GM12875 (cell line): ENCODE data around the gene COPS2.

Experiments used
- H3K4me3 ChIP-seq: one replicate; pipeline ENCODE4 v1.5.1; 2011; ENCODE audit warnings: low read depth, low read length, control low read depth
- TF ChIP-seq, protein P1 (sequence below): IDR thresholded peaks from 2 replicates; pipeline ENCODE4 v1.5.1; 2011; ENCODE audit warnings: low read depth, mild to moderate bottlenecking, control low read depth, inconsistent platforms, low read length, moderate library complexity, borderline replicate concordance; ENCODE audit not compliant: insufficient read depth

The COPS2 gene

DNA sequence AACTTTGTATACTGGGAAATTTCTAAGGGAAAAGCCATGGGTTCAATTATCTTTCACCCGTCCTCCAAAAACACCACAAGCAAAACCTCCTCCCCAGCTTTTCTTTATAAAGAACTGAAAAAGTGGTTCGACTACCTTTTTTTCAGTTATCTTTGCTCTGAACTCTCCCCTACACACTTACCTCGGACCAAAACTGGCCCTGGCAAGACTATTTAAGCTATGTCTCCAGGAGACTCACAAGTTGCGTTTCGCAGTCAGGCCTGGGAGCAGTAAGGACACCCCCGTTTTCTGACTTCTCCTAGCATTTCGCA is 645 bp downstream of the COPS2 start:
- TF ChIP-seq, protein P1, sequence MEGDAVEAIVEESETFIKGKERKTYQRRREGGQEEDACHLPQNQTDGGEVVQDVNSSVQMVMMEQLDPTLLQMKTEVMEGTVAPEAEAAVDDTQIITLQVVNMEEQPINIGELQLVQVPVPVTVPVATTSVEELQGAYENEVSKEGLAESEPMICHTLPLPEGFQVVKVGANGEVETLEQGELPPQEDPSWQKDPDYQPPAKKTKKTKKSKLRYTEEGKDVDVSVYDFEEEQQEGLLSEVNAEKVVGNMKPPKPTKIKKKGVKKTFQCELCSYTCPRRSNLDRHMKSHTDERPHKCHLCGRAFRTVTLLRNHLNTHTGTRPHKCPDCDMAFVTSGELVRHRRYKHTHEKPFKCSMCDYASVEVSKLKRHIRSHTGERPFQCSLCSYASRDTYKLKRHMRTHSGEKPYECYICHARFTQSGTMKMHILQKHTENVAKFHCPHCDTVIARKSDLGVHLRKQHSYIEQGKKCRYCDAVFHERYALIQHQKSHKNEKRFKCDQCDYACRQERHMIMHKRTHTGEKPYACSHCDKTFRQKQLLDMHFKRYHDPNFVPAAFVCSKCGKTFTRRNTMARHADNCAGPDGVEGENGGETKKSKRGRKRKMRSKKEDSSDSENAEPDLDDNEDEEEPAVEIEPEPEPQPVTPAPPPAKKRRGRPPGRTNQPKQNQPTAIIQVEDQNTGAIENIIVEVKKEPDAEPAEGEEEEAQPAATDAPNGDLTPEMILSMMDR = no peak
- H3K4me3 ChIP-seq = peak overlapping the region; percentile 80

DNA sequence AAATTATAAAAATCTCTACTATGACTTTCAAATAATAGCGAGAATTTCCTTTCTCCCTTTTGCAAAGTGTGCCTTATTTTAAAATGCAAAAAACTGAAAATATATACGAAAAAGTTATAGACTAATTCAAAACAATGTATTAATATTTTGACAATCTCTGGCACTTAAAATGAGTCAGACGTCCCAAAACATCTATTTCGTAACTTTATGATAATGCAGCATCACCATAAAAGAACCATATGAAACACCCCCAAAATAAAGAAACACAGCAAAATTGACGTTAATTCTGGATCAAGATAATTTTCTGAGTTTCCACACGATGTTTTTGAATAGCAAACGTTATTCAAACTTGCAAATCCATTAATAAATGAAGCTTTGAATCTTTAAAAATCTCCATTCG is 1.0 kb downstream of the COPS2 start:
- H3K4me3 ChIP-seq = peak overlapping the region; percentile 80
- TF ChIP-seq, protein P1 = no peak

DNA sequence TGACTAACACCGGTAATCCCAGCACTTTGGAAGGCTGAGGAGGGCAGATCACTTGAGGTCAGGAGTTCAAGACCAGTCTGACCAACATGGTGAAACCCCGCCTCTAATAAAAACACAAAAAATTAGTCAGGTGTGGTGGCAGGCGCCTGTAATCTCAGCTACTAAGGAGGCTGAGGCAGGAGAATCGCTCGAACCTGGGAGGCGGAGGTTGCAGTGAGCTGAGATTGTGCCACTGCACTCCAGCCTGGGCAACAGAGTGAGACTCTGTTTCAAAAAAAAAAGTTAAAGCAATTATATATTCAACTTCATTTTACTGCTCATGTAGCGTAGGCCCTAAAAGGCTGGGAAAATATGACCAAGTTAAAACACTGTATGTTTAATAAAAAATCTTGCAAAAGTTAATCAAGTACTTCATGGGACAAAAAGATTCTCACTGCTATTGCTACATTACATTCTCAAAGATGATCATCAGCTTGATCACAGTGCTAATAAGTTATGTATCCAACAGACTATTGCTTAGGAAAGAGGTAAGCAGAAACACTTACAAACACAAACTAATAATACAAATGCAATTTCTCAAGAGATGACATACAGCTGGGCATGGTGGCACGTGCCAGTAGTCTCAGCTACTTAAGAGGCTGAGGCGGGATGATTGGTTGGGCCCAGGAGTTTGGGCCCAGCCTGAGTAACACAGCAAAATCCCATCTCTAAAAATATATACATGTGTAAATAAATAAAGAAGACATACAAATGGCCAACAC is 2.7 kb downstream of the COPS2 start:
- no peak overlapping the region for H3K4me3 ChIP-seq
- TF ChIP-seq, protein P1 = no peak

DNA sequence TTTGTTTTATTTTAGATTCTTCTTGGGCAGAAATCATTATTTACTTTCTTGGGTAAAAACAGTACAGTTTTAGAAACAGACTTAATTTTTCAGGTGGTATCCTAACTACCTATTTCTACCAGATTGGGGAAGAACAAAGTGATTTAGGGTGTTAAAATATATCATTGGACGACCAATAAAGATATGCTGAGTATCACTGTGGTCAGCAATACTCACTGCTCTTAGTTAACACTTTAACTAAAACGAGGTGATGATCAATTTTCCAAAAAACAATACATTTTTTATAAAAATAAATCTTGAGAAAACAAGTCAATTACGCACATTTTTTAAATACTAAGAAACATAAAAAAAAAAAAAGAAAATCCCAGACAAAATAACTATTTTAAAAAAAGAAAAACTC is 3.6 kb downstream of the COPS2 start:
- TF ChIP-seq, protein P1 = no peak
- H3K4me3 ChIP-seq = no peak overlapping the region

DNA sequence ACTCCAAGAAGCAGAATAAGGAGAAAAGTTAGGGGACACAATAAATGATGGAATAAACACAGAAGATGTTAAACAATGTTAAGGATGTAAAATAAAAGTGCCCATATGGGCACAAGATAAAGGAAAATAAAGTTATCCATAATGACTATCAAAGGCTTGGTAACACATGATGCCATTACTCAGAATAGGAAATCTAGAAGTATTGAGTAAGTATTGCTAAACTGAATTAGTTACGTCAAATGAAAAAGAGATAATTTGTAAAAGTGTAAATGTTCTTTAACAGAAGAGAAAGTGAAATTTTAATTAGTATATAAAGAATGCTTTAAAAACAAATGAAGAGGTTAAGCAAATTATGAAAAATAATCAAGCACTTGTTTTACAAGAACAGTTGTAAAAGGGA is 6.7 kb downstream of the COPS2 start:
- TF ChIP-seq, protein P1 = no peak
- no peak overlapping the region for H3K4me3 ChIP-seq

DNA sequence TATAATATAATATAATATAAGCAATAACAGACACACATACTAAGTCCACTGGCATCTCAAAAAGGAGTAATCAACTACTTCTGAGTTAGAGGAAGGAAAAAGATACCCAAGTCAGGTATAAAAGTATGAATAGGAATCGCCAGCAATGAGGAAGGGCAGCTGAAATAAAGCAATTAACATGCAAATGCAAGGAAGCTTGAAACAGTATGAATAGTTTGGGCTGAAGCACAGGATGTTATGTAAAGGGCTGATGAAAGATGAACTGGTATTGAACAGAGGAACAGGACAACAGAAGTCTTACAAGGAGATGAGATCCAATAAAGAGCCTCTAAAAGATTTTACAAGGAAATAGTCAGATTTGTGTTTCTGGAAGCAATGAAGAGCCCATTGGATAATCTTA is 7.1 kb downstream of the COPS2 start:
- no peak overlapping the region for H3K4me3 ChIP-seq

More for the DNA sequence above, 7.1 kb downstream of the COPS2 start:
- TF ChIP-seq, protein P1 = no peak
